Hematopoietic multipotent progenitor cell treated with erythropoietin and hydrocortisone succinate and interleukin-3 and kit ligand, for 6 days (in vitro differentiated cells): ENCODE data around the gene RGS12.

Experiments
- DNase-seq: peaks from one replicate; pipeline ENCODE4 v3.0.0-alpha.2; 2015

RGS12 gene

GRCh38 chr4:3336382-3337356 lies 43.8 kb downstream of the RGS12 start:
- DNase-seq, result no peak

- DNase-seq, result no peak
Measured at GRCh38 chr4:3337357-3337732, 44.5 kb downstream of the RGS12 start.

GRCh38 chr4:3337811-3338210 lies 45.0 kb downstream of the RGS12 start:
- DNase-seq, result no peak

GRCh38 chr4:3338321-3338838 lies 45.6 kb downstream of the RGS12 start:
- DNase-seq, result no peak

GRCh38 chr4:3338976-3339531 lies 46.2 kb downstream of the RGS12 start:
- DNase-seq, result no peak

- DNase-seq, result no peak
Measured at GRCh38 chr4:3339577-3339976, 46.8 kb downstream of the RGS12 start.

GRCh38 chr4:3340038-3340699 lies 47.3 kb downstream of the RGS12 start:
- no peak for DNase-seq

GRCh38 chr4:3340700-3341083 lies 47.9 kb downstream of the RGS12 start:
- no peak for DNase-seq

- DNase-seq, result no peak
Measured at GRCh38 chr4:3341760-3342159, 48.9 kb downstream of the RGS12 start.

- no peak for DNase-seq
Measured at GRCh38 chr4:3342182-3342854, 49.5 kb downstream of the RGS12 start.
